Measurements from ENCODE around the gene DUSP1.

Gene DUSP1

DNA sequence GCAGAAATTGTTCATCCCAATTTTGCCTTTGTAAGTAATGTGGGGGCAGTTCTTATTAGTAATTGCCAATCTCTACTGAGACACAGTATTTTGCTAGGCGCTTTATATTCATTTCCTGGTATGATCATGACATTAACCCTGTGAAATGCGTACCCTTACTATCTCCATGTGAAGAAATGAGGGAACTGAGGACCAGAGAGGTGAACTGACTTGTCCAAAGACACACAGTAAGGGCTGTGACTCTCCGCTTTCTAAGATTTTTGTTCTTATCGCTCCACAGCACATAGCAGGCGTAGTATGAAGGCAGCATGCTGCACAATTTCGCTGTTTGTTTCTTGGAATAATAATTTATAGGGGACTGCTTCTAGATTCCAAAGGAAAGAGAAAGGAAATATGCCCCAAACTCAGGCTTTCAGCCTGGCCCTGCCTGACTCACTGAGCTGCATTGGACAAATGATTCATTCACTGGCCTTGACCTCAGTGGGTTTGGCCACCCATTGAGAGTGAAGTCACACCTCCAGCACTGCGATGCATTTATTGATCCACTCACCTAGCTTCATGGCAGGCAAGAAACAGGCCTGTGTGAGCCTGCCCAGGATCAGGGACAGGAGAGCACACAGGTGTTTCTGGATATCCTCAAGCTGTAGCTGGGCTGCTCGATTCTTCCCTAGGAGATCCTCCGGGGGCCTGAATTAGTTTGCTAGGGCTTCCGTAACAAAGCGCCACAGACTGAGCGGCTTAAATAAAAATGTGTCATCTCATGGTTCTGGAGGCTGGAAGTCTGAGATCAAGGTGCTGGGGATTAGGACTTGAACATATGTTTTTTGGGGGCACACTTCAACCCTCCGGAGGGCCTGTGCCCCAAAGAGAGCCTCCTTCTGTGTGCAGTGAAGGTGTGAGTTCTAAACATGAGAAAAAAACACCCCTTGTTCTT lies 7.2 kb upstream of the DUSP1 start:
- no peak for DNase-seq (ENCODE audit: low read depth in 2 of 2)

DNA sequence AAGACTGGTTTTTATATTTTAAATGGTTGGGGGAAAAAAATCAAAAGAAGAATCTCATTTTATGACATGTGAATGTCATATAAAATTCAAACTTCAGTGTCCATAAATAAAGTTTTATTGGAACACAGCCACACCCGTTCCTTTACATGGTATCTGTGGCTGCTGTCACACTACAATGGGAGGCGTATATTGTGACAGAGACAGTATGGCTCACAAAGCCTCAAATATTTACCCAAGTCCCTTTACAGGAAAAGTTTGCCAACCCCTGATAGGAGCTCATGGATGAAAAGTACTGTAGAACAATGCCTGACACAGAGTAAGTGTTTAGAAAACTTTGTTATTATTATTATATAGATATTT lies 5.2 kb upstream of the DUSP1 start:
- DNase-seq (ENCODE audit: low read depth in 2 of 2): no peak

DNA sequence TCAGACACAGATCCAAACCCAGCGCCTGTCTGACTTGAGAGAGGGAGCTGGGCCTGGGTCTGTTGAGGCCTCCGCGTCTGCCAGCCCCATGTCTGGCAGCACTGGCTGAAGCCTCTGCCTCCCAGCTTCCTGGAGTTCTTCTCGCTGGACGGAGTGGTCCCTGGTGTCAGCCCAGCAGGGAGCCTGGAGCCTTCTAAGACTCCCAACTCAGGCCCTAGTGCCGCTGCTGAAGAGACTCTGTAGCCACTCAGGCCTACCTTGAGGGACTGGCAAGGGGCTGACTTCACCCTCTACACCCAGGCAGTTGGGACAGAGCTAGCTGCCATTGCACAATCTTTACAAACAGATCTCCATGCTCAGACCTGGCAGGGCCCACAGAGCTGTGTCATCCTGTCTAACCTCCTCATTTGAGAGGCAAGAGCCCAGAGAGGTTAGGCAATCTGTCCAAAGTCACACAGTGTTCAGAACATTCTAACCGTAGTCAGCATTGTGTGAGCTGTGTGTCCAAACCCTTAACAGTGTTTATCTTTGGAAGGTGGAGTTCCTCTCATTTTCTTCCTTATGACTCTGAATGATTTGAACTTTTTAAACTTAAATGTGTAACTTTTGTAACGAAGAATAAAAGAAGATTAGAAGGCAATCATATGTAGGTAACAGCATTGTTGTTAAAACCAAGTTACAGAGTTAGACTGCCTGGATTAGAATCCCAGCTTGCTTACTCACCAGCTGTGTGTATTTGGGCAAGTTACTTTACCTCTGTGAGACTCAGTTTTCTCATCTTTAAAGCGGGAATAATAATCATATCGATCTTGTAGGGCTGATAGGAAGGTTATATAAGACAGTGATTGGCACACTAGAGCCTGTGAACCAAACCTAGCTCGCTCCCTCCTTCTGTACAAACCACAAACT lies 4.6 kb upstream of the DUSP1 start:
- DNase-seq (ENCODE audit: low read depth in 2 of 2): no peak

DNA sequence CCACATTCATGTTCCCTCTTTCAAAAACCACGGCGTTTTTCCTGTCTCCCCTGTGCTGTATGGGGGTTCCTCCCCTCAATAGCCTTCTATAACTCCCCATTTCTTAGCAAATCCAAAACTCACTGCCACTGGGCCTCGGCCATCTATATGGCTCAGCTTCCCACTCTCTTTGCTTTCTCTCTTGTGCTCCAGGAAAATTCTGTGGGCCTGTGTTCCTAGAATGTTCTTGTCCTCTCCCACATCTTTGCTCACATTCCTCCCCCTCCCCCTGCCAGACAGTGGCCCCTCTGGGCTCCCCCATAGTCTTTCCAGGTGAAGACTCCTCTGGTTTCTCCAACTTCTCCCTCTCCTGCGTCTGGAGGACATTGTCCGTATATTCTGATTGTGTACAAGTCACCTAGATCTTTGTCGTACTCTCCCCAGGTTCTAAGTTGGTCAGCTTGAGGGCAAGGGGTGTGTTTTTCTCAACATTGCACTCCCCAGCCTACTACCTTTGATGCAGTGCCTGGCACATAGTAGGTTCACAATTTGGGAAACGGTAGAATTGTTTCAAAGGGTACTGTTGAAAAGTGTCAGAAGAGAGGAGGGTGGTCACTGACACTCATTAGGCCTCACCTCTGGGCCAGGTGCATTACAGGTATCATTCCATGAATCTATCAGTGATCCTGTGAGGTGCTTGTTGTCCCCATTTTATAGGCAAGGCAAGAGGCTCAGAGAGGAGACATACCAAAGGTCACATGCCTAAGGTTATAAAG lies 3.7 kb upstream of the DUSP1 start:
- no peak for DNase-seq (ENCODE audit: low read depth in 2 of 2)

DNA sequence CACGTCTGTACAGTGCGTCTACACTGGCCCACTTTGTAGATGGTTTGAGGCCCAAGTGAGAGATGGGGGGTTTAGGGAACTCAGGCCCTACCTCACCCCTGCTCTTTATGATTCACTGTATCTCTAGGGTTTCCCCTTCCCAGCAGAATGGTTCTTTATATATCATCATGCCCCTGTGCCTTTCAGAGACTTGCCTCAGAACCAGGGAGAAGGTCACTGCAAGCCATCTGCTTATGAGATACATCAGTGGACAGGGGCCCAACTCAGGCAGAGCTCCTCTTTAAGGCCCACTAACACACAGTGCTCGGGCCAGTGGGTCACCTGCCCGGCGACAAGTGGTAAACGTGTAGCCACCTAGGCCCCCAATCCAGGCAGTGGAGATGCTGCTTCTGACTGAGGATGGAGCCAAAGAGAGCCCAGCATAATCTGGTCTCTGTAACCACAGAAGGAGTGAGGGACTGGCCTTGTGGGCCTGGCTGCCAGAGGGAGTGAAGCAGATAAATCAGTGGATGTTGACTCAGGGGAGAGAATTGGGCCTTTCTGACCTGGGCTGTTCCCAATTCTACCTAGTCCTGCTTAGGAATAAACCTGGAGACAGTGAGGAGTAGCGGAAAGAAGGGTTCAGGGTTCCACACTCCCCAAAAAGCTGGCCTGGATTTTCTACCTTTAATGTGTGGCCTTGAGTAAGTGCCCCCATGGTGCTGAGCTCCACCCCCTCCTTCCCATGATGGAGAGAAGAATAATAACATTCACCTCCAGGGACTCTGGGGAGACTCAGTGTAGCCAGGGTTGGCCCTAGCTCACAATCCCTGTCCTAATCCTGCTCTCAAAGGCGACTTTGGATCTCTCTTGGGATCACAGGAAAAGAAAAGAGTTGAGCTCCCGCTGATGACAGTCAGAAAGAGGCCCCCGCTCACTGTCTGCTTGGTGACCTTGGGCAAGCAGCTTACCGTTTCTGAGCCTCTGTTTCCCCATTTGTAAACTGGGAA lies 2.8 kb upstream of the DUSP1 start:
- no peak for DNase-seq (ENCODE audit: low read depth in 2 of 2)

DNA sequence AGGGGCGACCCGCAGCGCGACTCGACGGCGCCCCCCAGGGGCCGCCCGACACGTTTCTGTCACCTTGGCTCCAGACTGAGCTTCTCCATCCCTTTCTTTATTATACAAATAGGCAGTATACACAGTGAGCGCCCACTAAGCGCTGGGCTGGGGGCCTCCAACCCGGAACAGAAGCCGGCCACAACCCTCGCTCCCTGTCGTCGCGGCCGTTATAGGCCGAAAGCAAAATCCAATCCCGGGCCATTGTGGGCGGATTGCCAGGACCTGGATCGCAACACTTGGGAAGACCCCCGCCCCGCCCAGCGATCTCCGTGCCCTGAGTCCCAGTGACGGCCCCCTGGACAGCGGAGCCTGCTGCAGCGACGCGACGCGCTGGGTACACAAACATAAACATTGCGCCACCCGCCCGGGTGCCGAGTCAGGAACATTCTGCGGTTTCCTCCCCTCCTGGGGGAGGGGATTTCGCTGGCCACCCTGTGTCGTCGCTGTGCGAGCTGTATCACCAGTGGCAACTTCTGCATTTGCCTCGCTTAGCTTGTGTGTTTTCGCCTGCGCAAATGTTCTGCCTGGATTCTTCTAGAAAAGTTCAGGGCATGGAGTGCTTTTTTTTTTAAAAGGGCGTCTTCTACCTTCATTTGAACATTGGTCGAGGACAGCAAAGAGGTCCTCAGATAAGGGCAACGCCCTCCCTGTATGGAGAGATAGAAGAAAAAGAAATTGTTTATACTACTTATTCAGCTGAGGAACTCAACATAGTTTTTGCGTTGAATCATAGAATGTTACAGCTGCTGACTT lies 1.3 kb upstream of the DUSP1 start:
- DNase-seq (ENCODE audit: low read depth in 2 of 2): peak; percentile 66

DNA sequence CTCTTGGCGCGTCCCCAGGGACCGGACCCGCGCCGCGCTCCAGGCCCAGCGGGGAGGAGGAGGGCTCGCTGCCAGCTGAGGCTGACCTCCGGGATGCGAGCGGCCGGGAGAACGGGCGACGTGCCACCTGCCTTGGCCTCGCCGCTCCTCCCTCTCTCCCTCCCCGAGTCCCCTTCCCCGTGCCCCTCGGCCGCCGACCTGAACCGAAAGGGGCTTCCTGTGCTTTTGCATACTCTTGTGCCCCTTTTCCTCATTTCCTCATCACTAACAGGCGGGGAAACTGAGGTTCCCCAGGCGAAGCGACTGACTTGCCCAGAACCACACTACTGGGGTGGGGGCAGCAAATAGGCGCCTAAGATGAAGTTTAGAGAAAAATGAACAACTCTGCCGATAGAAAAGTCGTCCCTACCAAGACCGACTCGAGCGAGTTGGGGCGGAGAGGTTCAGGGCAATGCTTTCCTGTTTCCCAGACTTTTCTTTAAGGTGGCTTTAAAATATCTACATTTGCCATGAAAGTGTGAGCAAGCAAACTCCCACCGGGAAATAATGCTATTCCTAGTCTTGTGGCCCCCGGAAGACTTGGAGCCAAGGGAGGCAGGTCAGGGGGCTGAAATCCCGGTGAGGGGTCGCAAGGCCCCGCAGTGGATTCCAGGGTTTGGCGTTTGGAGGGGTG lies 580 bp upstream of the DUSP1 start:
- DNase-seq (ENCODE audit: low read depth in 2 of 2): peak in 1 of 2 donors; percentile 26

DNA sequence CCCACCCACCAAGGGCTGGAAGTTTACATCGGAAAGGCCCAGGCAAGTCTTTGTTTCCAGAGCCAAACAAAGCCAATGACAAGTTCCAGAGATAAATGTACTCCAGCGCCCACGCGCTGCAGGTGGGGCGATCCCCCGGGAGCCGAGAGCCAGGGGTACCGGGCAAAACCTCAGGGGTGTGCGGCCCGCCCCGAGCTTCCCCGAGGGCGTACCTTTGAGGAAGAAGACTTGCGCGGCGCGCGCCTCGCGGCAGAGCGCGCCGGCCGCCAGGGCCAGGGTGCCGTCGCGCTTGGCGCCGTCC lies 671 bp downstream of the DUSP1 start:
- peak; percentile 22 to 41 for DNase-seq (ENCODE audit: low read depth in 2 of 2)

DNA sequence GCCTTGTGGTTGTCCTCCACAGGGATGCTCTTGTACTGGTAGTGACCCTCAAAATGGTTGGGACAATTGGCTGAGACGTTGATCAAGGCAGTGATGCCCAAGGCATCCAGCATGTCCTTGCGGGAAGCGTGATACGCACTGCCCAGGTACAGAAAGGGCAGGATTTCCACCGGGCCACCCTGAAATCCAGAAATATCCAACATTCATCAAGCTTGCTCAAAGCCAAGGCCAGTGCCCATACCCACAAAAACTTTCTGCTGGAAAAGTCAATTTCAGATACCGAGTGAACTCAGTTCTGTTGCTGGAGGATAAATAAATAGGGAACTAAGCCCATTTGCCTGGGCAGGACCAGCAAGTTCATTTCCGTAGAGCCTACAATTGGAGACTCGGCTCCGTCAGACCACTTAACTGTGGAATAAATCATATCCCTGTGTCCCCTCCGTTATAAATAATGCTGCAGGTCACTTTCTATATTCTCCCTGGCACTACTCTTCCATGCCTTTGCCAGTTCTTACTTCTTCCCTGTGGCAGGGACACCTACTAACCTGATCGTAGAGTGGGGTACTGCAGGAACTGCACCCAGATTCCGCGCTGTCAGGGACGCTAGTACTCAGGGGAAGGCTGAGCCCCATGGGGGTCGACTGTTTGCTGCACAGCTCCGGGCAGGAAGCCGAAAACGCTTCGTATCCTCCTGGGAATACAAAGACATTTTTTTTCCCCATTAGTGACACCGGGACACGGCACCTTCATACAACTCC lies 1.2 kb downstream of the DUSP1 start:
- DNase-seq (ENCODE audit: low read depth in 2 of 2): no peak

DNA sequence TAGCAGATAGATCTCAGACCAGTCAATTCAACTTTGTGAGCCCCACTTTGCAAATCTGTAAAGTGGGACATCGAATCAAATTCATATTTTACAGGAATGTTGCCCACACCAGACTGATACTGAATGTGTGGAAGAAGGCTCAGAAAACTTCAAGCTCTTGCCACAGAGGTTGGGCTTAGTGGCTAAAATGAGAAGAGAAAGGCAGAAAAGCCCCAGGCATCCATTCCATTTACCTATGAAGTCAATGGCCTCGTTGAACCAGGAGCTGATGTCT lies 1.7 kb downstream of the DUSP1 start:
- DNase-seq (ENCODE audit: low read depth in 2 of 2): no peak

DNA sequence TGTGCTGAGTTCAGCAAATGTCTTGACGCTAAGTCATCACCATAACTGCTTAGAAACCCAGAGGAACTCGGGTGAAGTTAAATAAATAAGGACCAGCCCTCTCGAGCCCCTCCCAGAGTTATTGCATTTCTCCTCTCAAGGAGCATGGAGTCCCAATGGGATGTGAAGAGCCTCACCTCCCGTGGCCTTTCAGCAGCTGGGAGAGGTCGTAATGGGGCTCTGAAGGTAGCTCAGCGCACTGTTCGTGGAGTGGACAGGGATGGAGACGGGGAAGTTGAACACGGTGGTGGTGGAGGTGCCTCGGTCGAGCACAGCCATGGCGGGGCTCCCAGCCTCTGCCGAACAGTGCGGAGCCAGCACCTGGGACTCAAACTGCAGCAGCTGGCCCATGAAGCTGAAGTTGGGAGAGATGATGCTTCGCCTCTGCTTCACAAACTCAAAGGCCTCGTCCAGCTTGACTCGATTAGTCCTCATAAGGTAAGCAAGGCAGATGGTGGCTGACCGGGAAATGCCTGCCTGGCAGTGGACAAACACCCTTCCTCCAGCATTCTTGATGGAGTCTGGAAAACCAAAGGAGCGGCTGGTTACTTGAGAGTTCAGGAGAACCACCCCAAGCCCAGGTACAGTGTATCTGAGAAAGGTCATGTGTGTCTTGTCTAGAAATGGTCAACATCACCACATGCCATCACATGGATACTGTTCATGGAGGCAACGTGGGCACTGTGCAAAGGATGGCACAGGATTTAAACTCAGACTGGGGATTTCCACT lies 2.2 kb downstream of the DUSP1 start:
- no peak for DNase-seq (ENCODE audit: low read depth in 2 of 2)

DNA sequence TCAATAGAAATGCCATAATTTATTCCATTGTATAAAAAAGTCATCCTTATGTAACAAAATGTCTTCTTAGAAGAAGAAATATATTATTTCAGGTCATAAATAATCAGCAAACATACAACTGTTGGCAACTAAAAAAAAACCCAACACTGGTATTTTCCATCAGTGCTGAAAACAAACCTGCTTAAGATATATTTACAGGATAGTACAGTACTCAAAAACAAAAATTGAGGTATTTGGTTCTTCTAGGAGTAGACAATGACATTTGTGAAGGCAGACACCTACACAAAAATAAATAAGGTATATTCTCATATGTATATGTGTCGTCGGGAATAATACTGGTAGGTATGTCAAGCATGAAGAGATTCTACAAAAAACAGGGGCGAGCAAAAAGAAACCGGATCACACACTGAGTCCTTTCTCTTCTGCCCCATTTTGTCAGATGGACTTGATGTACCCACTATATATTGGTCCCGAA lies 2.9 kb downstream of the DUSP1 start:
- no peak for DNase-seq (ENCODE audit: low read depth in 2 of 2)

DNA sequence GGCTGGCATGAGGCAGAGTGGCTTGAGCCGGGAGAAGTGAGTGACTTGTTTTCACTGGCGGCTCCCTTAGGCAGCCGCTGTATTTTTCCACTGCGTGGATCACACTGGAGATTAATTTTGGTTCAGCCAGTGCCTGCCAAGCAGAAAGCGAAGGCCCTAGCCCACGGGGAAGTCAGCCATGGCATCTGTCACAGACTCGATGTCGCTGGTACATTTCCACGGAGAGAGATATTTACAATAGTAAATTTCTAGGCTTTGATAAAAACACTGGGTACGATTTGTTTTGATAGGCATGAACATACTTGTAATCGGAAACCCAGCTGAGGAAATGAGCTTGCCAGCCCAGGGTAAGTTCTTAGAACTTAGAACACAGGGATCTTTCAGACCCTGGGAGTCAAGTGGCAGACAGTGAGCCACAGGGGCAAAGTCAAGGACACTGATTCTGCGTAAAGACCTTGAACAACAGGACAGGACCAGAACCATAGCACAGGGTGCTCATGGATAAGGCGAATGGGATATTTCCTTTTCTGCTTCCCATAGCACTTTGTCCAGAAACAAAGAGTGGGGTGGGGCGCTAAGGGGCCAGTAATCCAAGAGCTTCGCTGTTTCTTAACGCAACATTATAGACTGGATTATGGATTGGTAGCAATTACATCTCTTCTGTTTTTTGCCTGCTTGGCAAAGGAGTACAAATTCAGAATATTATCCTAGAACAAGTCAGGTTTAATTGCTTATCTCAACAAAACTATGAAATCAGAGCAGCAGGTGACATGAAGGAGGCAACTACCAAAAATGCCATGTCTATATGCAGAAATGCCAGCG lies 4.5 kb downstream of the DUSP1 start:
- no peak for DNase-seq (ENCODE audit: low read depth in 2 of 2)

DNA sequence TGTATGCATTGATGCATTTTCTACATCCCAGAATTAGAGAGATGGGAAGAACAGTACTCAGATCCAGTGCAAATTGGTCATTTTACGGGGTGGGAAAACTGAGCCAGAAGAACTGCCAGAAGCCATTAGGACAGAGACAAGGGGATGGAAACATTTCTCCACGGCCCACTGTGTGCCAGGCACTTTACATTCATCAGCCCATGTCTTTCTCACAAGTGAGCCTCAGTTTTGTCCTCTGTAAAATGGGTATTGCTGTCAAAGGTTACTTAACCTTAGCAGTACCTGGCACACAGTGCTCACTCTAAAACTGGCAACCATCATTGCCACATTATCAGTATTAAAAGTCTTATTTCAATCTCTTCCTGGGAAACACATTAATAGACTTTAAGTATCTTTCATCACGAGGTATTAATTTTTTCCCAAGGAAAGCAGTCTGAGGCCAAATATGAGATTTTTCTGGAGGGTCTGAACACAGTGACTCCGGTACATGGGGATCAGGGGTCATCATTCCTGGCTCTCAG lies 5.2 kb downstream of the DUSP1 start:
- no peak for DNase-seq (ENCODE audit: low read depth in 2 of 2)

DNA sequence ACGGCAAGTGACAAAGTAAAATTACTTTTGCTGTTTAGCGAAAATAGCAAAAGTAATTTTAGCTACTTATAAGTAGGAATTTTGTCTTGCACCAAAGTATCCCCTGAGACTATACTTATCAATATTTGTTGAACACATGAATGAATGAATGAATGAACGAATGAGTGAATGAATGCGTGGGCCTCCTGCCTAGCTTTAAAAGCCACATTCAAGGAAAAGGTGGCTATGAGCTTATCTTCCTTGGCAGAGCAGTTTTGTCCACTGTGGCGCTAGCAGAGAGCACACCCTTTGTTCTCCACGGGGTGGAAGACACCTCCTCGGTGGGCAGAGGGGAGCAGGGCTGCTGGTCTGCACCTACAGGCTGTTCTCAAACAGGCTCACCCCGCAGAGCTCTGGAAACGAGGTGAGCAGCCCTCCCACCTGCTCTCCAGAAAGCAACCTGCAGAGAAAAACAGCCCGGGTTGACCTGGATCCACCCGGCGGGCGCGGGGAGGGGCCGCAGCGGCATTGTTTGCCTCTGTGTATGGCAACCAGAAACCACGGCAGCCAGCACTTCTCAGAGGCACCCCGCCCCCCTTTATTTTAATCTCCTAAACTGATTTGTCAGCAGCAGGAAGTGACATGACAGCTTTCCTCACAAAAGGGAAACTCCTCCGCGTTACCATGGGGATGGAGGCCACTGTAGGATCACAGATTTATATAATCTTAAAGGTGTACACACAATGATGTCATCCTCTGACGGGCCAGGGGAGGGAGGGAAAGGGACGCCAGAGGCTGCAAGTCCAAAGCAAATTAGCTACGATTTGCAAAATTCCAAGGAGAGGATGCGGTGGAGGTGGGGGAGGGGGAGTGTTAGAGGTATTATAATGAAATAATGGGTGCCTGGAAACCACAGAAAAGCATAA lies 5.9 kb downstream of the DUSP1 start:
- peak; percentile 66 to 87 for DNase-seq (ENCODE audit: low read depth in 2 of 2)

DNA sequence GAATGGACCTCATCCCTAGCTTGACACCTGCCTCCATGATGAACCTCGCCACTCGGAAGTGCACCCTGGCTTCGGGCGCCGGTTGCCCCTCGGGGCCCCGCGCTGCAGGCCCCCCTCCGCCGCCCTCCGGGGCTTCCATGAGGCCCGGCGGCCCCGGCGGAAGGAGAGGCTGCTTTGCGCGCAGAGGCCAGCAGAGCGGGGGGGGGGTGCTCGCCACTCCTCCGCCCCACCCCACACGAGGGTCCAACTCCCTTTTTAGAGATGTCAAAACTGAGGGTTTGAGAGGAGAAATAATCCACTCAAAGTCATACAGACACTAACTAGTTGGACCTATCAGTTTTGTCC lies 7.9 kb downstream of the DUSP1 start:
- no peak for DNase-seq (ENCODE audit: low read depth in 2 of 2)
